IMR-90 (cell line): ENCODE data around the gene PTPRN2. TPM values are rescaled to one million over a fixed set of nuclear protein-coding genes. Genes with fewer than 3 reads are reported as not detected.

Experiments used
- ATAC-seq: fragments of 200-7000 bp; cut with Tn5 transposase; 2 replicates; pipeline ENCODE4 v1.9.1; 2020; ENCODE audit warnings: low read depth, mild to moderate bottlenecking, moderate library complexity
- BruUV-seq: library from RNA; stranded (reverse); fragments of 400-500 nt; replicated peaks from 2 replicates; lab custom pipeline; 2021; lab: Mats Ljungman, UMichigan
- CTCF ChIA-PET: fragments of 300-600 bp; formaldehyde crosslinking; extraction: SDS; loops from one replicate; lab custom pipeline; 2021; ENCODE audit warnings: antibody characterized with exemption; lab: Yijun Ruan, JAX
- POLR2A ChIA-PET: fragments of 300-600 bp; sonication (Branson Sonifier 250); formaldehyde crosslinking; loops from one replicate; lab custom pipeline; 2022; ENCODE audit warnings: antibody characterized with exemption; ENCODE audit not compliant: unreplicated experiment; lab: Charles Lee
- DNase-seq: peaks from one replicate; pipeline ENCODE4 v3.0.0; 2013
- H2AFZ ChIP-seq: replicated peaks from 2 replicates; pipeline ENCODE3; 2013; ENCODE audit warnings: low read length, mild to moderate bottlenecking; ENCODE audit not compliant: poor library complexity
- H2AK5ac ChIP-seq: 2 replicates; pipeline ENCODE4 v1.6.1; 2013; ENCODE audit warnings: low read depth, low read length, inconsistent platforms
- H2AK9ac ChIP-seq: replicated peaks from 2 replicates; pipeline ENCODE3; 2013; ENCODE audit warnings: mild to moderate bottlenecking, low read depth, low read length, moderate library complexity; ENCODE audit not compliant: poor library complexity
- H2BK120ac ChIP-seq: 2 replicates; pipeline ENCODE4 v1.6.1; 2013; ENCODE audit warnings: low read depth, low read length, inconsistent platforms
- H2BK15ac ChIP-seq: 3 replicates; pipeline ENCODE4 v1.6.1; 2013; ENCODE audit warnings: low read depth, low read length, inconsistent platforms
- H2BK20ac ChIP-seq: 2 replicates; pipeline ENCODE4 v1.6.1; 2013; ENCODE audit warnings: low read depth, mild to moderate bottlenecking, inconsistent platforms, low read length, moderate library complexity
- H2BK5ac ChIP-seq: 2 replicates; pipeline ENCODE4 v1.6.1; 2013; ENCODE audit warnings: mild to moderate bottlenecking, low read depth, low read length, inconsistent platforms; ENCODE audit not compliant: poor library complexity, severe bottlenecking
- H3K14ac ChIP-seq: replicated peaks from 2 replicates; pipeline ENCODE4 v1.6.1; 2013; ENCODE audit warnings: low read depth, low read length, inconsistent platforms
- H3K18ac ChIP-seq: 2 replicates; pipeline ENCODE4 v1.6.1; 2013; ENCODE audit warnings: low read depth, low read length, control low read depth
- H3K23ac ChIP-seq: 2 replicates; pipeline ENCODE4 v1.6.1; 2013; ENCODE audit warnings: low read depth, low read length, inconsistent platforms
- H3K27ac ChIP-seq: 2 replicates; pipeline ENCODE4 v1.5.1; 2013; ENCODE audit warnings: mild to moderate bottlenecking, control low read depth, low read length; ENCODE audit not compliant: insufficient read depth
- H3K27me3 ChIP-seq: 2 replicates; pipeline ENCODE4 v1.6.1; 2013; ENCODE audit warnings: low read length; ENCODE audit not compliant: control insufficient read depth, insufficient read depth
- H3K36me3 ChIP-seq: 2 replicates; pipeline ENCODE4 v1.6.1; 2013; ENCODE audit warnings: low read length, mixed read lengths; ENCODE audit not compliant: control insufficient read depth, insufficient read depth
- H3K4ac ChIP-seq: 2 replicates; pipeline ENCODE4 v1.6.1; 2013; ENCODE audit warnings: low read depth, low read length, inconsistent platforms
- H3K4me1 ChIP-seq: 2 replicates; pipeline ENCODE4 v1.6.1; 2013; ENCODE audit warnings: low read length, mixed read lengths; ENCODE audit not compliant: control insufficient read depth, insufficient read depth
- H3K4me2 ChIP-seq: 2 replicates; pipeline ENCODE4 v1.6.1; 2013; ENCODE audit warnings: low read depth, mild to moderate bottlenecking, control low read depth, low read length, moderate library complexity
- H3K4me3 ChIP-seq: 2 replicates; pipeline ENCODE4 v1.5.1; 2013; ENCODE audit warnings: low read depth, mild to moderate bottlenecking, control low read depth, low read length, moderate library complexity; ENCODE audit not compliant: insufficient read depth
- H3K56ac ChIP-seq: 2 replicates; pipeline ENCODE4 v1.6.1; 2013; ENCODE audit warnings: low read length, inconsistent platforms; ENCODE audit not compliant: insufficient read depth; ENCODE audit errors: extremely low read depth
- H3K79me1 ChIP-seq, 2 experiments: 2 replicates each; pipeline ENCODE4 v1.6.1; 2013; ENCODE audit warnings: low read length in 2 of 2, inconsistent platforms in 1 of 2, low read depth in 1 of 2
- H3K9ac ChIP-seq: 2 replicates; pipeline ENCODE4 v1.6.1; 2013; ENCODE audit warnings: low read depth, low read length, control low read depth
- H3K9me1 ChIP-seq: 2 replicates; pipeline ENCODE4 v1.6.1; 2013; ENCODE audit warnings: low read length, inconsistent platforms; ENCODE audit not compliant: insufficient read depth
- H3K9me3 ChIP-seq: 2 replicates; pipeline ENCODE4 v1.6.1; 2013; ENCODE audit warnings: low read length; ENCODE audit not compliant: control insufficient read depth, insufficient read depth
- H4K20me1 ChIP-seq: 2 replicates; pipeline ENCODE4 v1.6.1; 2013; ENCODE audit warnings: low read length, inconsistent platforms; ENCODE audit not compliant: insufficient read depth
- H4K5ac ChIP-seq: 2 replicates; pipeline ENCODE4 v1.6.1; 2013; ENCODE audit warnings: mild to moderate bottlenecking, low read depth, low read length, control low read depth
- H4K8ac ChIP-seq, 2 experiments: 2 replicates each; pipeline ENCODE4 v1.6.1; 2013; ENCODE audit warnings: low read depth in 2 of 2, low read length in 2 of 2, control low read depth in 1 of 2, inconsistent platforms in 1 of 2
- H4K91ac ChIP-seq: 2 replicates; pipeline ENCODE4 v1.6.1; 2013; ENCODE audit warnings: low read depth, low read length, inconsistent platforms; ENCODE audit not compliant: insufficient read depth
- CEBPB ChIP-seq: IDR thresholded peaks from 2 replicates; pipeline ENCODE4 v1.6.1; 2012; ENCODE audit warnings: low read depth, low read length, improper control_type of control experiment
- FOS ChIP-seq: fragments of 150-350 bp; IDR thresholded peaks from 2 replicates; pipeline ENCODE4 v1.6.1; 2016; ENCODE audit warnings: low read depth, low read length
- MAZ ChIP-seq: IDR thresholded peaks from 2 replicates; pipeline ENCODE4 v1.6.1; 2012; ENCODE audit warnings: low read depth, mild to moderate bottlenecking, low read length, improper control_type of control experiment, moderate library complexity, borderline replicate concordance
- POLR2A ChIP-seq: IDR thresholded peaks from 2 replicates; pipeline ENCODE4 v1.6.1; 2012; ENCODE audit warnings: mild to moderate bottlenecking, low read depth, low read length
- RFX5 ChIP-seq: IDR thresholded peaks from 2 replicates; pipeline ENCODE4 v1.8.0; 2012; ENCODE audit warnings: low read depth, mild to moderate bottlenecking, low read length, moderate library complexity
- SMC3 ChIP-seq: fragments of 150-350 bp; IDR thresholded peaks from 2 replicates; pipeline ENCODE4 v1.6.1; 2016; ENCODE audit warnings: low read depth, mild to moderate bottlenecking, antibody characterized with exemption, low read length, moderate library complexity
- WGBS, 2 experiments: methylation state at CpG; one replicate each; pipeline versions ENCODE4 v1.1.5 to v1.1.7; 2013; ENCODE audit warnings: missing lambda C conversion rate in 2 of 2; ENCODE audit not compliant: insufficient read length in 1 of 2; ENCODE audit errors: extremely low coverage in 2 of 2; 5-methylcytosine and 5-hydroxymethylcytosine counted together
- dilution Hi-C: fragments of 300-500 bp; cut with HindIII; formaldehyde crosslinking; loops from one replicate; pipeline ENCODE4 v1.14.3; 2018; ENCODE audit warnings: low sequenced_read_pairs; ENCODE audit not compliant: unreplicated experiment
- in situ Hi-C: fragments of 300-500 bp; cut with MboI; formaldehyde crosslinking; loops from 3 replicates; pipeline ENCODE4 v1.14.3; 2019; ENCODE audit warnings: low sequenced_read_pairs, inconsistent platforms, mixed read lengths
- intact Hi-C: fragments of 100-400 bp; cut with micrococcal nuclease; formaldehyde crosslinking; loops from 2 replicates; pipeline ENCODE4 v1.10.0; 2022
- polyA plus RNA-seq, 3 experiments: library from polyadenylated mRNA; depleted of rRNA; stranded (reverse); fragments of >200 nt; gene quantifications; 2 replicates each; pipeline ENCODE4 v1.2.3, GENCODE V29; 2012; ENCODE audit warnings: low replicate concordance in 1 of 3
- total RNA-seq: library from RNA; depleted of rRNA; stranded (reverse); fragments of >200 nt; gene quantifications from 2 replicates; pipeline ENCODE4 v1.2.3, GENCODE V29; 2012
- TF ChIP-seq, protein P1 (sequence below): conservative IDR thresholded peaks from 2 replicates; pipeline ENCODE4 v1.5.1; 2012; ENCODE audit warnings: mild to moderate bottlenecking, low read depth, low read length, improper control_type of control experiment

The PTPRN2 gene
- total and polyA plus RNA-seq, 2 of the 4 experiments (the other 2 are of a cell fraction): 0.03 TPM; not detected in 1

DNA sequence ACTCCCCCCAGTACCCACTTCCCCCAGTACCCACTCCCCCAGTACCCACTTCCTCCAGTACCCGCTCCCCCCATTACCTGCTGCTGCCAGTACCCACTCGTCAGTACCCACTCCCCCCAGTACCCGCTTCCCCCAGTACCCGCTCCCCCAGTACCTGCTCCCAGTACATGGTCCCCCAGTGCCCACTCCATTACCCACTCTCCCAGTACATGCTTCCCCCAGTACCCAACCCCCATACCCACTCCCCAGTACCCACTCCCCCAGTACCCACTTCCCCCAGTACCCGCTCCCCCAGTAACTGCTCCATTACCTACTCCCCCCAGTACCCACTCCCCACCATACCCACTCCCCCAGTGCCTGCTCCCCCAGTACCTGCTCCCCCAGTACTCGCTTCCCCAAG is 700.2 kb downstream of the PTPRN2 start:
- Histone ChIP-seq H4K20me1 (no peaks in the 10 kb centered on the region), H2BK120ac (no peak overlapping the region), H3K79me1 (no peaks in the 10 kb centered on the region), H3K36me3 (no peaks in the 10 kb centered on the region), H2AK9ac (no peak overlapping the region), H2BK5ac (no peak overlapping the region), H2AFZ (no peak overlapping the region), H2BK15ac (no peak overlapping the region), H3K9me3 (peaks cover 48% of the 10 kb centered on the region), H3K4me2 (no peak overlapping the region), H3K9me1 (no peaks in the 10 kb centered on the region), H3K23ac (no peak overlapping the region), H4K8ac (no peak overlapping the region), H3K9ac (no peak overlapping the region), H2AK5ac (no peak overlapping the region), H3K56ac (no peak overlapping the region), H4K5ac (no peak overlapping the region), H3K4me1 (no peaks in the 10 kb centered on the region), H4K91ac (no peak overlapping the region), H3K4ac (no peak overlapping the region), H3K4me3 (no peak overlapping the region), H2BK20ac (no peak overlapping the region), H3K27ac (no peak overlapping the region), H3K18ac (no peak overlapping the region), H3K14ac (no peak overlapping the region), H3K27me3 (no peaks in the 10 kb centered on the region)
- intact Hi-C loops (no loop called here), in situ Hi-C loops (no loop called here), dilution Hi-C loops (no loop called here)
- ChIA-PET CTCF (no interaction called here), POLR2A (no interaction called here)
- no TSS peak for BruUV-seq
- no CpG with 5 or more reads among the region's 6 CpGs for WGBS, 2 experiments
- DNase-seq (no peak), ATAC-seq (no peak)
- TF ChIP-seq SMC3: no peak
- TF ChIP-seq POLR2A: no peak
- no peak for TF ChIP-seq CEBPB
- no peak for TF ChIP-seq MAZ
- TF ChIP-seq, protein P1, sequence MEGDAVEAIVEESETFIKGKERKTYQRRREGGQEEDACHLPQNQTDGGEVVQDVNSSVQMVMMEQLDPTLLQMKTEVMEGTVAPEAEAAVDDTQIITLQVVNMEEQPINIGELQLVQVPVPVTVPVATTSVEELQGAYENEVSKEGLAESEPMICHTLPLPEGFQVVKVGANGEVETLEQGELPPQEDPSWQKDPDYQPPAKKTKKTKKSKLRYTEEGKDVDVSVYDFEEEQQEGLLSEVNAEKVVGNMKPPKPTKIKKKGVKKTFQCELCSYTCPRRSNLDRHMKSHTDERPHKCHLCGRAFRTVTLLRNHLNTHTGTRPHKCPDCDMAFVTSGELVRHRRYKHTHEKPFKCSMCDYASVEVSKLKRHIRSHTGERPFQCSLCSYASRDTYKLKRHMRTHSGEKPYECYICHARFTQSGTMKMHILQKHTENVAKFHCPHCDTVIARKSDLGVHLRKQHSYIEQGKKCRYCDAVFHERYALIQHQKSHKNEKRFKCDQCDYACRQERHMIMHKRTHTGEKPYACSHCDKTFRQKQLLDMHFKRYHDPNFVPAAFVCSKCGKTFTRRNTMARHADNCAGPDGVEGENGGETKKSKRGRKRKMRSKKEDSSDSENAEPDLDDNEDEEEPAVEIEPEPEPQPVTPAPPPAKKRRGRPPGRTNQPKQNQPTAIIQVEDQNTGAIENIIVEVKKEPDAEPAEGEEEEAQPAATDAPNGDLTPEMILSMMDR: no peak
- no peak for TF ChIP-seq FOS
- TF ChIP-seq RFX5: no peak
